Measurements from ENCODE around the gene AADAC. TPM values are rescaled to one million over a fixed set of nuclear protein-coding genes. Genes with fewer than 3 reads are reported as not detected.
"Not testable (repeated sequence)": the region's sequence is repeated elsewhere in the genome, so short reads cannot be mapped to it uniquely, and the experiment has no call there.

Gene AADAC
- total and polyA plus RNA-seq, 3 experiments from 2014 or later = not detected

GRCh38 chr3:151790763-151791162 is 23.2 kb upstream of the AADAC start:
- H3K4me3 ChIP-seq (ENCODE audit: low read length); H3K27ac Mint-ChIP-seq; H3K27me3 ChIP-seq (ENCODE audit: insufficient read depth, low read length, poor library complexity, severe bottlenecking); DNase-seq; POLR2A ChIA-PET; H3K9me3 Mint-ChIP-seq; H3K4me1 ChIP-seq (ENCODE audit: insufficient read depth, low read length); H3K36me3 Mint-ChIP-seq; H3K27ac ChIP-seq (ENCODE audit: low read depth, low read length); H3K36me3 ChIP-seq (ENCODE audit: insufficient read depth, low read length); H3K9me3 ChIP-seq (ENCODE audit: low read length); H3K4me1 Mint-ChIP-seq; H3K4me3 Mint-ChIP-seq: not testable (repeated sequence)
- CTCF ChIA-PET = interaction anchor here (1.5 kb wide), 1 partner anchor 11 kb away, joined by 3 read pairs; no protein-coding TSS in a partner anchor
- peaks cover 0 to 17% of the 10 kb centered on the region in 2 donors for H3K27me3 Mint-ChIP-seq

GRCh38 chr3:151792411-151792810 is 21.5 kb upstream of the AADAC start:
- Mint-ChIP-seq H3K36me3 (no peaks in the 10 kb centered on the region), H3K27ac (no peak overlapping the region), H3K4me1 (no peaks in the 10 kb centered on the region), H3K4me3 (no peak overlapping the region), H3K27me3 (peaks cover 0 to 17% of the 10 kb centered on the region in 2 donors), H3K9me3 (no peaks in the 10 kb centered on the region)
- ChIA-PET POLR2A (no interaction called here), CTCF (no interaction called here)
- no peaks in the 10 kb centered on the region for H3K36me3 ChIP-seq (ENCODE audit: insufficient read depth, low read length)
- no peak overlapping the region for H3K27ac ChIP-seq (ENCODE audit: low read depth, low read length)
- no peaks in the 10 kb centered on the region for H3K9me3 ChIP-seq (ENCODE audit: low read length)
- no peak for DNase-seq
- no peaks in the 10 kb centered on the region for H3K27me3 ChIP-seq (ENCODE audit: insufficient read depth, low read length, poor library complexity, severe bottlenecking)
- no peak overlapping the region for H3K4me3 ChIP-seq (ENCODE audit: low read length)
- no peaks in the 10 kb centered on the region for H3K4me1 ChIP-seq (ENCODE audit: insufficient read depth, low read length)

GRCh38 chr3:151793636-151794035 is 20.3 kb upstream of the AADAC start:
- ChIA-PET CTCF (no interaction called here), POLR2A (no interaction called here)
- Histone ChIP-seq H3K9me3 (ENCODE audit: low read length) (no peaks in the 10 kb centered on the region), H3K27ac (ENCODE audit: low read depth, low read length) (no peak overlapping the region), H3K27me3 (ENCODE audit: insufficient read depth, low read length, poor library complexity, severe bottlenecking) (no peaks in the 10 kb centered on the region), H3K4me3 (ENCODE audit: low read length) (no peak overlapping the region), H3K36me3 (ENCODE audit: insufficient read depth, low read length) (no peaks in the 10 kb centered on the region), H3K4me1 (ENCODE audit: insufficient read depth, low read length) (no peaks in the 10 kb centered on the region)
- Mint-ChIP-seq H3K27me3 (peaks cover 0 to 17% of the 10 kb centered on the region in 2 donors), H3K4me3 (no peak overlapping the region), H3K36me3 (no peaks in the 10 kb centered on the region), H3K4me1 (no peaks in the 10 kb centered on the region), H3K27ac (no peak overlapping the region), H3K9me3 (no peaks in the 10 kb centered on the region)
- DNase-seq = no peak

GRCh38 chr3:151794080-151794479 is 19.8 kb upstream of the AADAC start:
- no peak overlapping the region for H3K27ac ChIP-seq (ENCODE audit: low read depth, low read length)
- DNase-seq = no peak
- H3K4me3 ChIP-seq (ENCODE audit: low read length) = no peak overlapping the region
- Mint-ChIP-seq H3K27ac (no peak overlapping the region), H3K4me1 (no peaks in the 10 kb centered on the region), H3K27me3 (peaks cover 0 to 16% of the 10 kb centered on the region in 2 donors), H3K36me3 (no peaks in the 10 kb centered on the region), H3K4me3 (no peak overlapping the region), H3K9me3 (no peaks in the 10 kb centered on the region)
- POLR2A ChIA-PET = no interaction called here
- no peaks in the 10 kb centered on the region for H3K36me3 ChIP-seq (ENCODE audit: insufficient read depth, low read length)
- CTCF ChIA-PET = no interaction called here
- H3K9me3 ChIP-seq (ENCODE audit: low read length) = no peaks in the 10 kb centered on the region
- H3K4me1 ChIP-seq (ENCODE audit: insufficient read depth, low read length) = no peaks in the 10 kb centered on the region
- no peaks in the 10 kb centered on the region for H3K27me3 ChIP-seq (ENCODE audit: insufficient read depth, low read length, poor library complexity, severe bottlenecking)

DNA sequence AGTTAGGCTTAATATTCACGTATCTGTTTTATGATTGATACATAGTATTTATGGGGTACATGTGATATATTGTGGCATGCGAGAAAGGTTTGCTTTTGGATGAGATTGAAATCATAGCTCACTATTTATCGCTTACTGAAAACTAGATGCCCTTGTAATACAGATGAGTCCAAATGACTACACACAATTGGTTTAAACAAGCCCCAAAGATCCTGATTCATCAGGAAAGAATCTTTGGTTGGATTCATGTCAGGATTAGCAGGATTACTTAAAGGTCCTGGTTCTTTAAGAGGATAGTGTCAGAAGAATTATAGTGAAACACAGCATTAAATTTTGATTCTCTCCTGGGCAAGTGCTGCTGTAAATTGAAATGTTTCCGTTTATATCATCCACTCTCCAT is 18.6 kb upstream of the AADAC start:
- DNase-seq = no peak
- Histone ChIP-seq H3K4me1 (ENCODE audit: insufficient read depth, low read length) (no peaks in the 10 kb centered on the region), H3K4me3 (ENCODE audit: low read length) (no peak overlapping the region), H3K27ac (ENCODE audit: low read depth, low read length) (no peak overlapping the region), H3K36me3 (ENCODE audit: insufficient read depth, low read length) (no peaks in the 10 kb centered on the region), H3K9me3 (ENCODE audit: low read length) (no peaks in the 10 kb centered on the region), H3K27me3 (ENCODE audit: insufficient read depth, low read length, poor library complexity, severe bottlenecking) (no peaks in the 10 kb centered on the region)
- H3K4me3 Mint-ChIP-seq = no peak overlapping the region
- ChIA-PET POLR2A (no interaction called here), CTCF (no interaction called here)
- H3K9me3 Mint-ChIP-seq = no peaks in the 10 kb centered on the region
- peaks cover 0 to 10% of the 10 kb centered on the region in 2 donors for H3K27me3 Mint-ChIP-seq
- H3K4me1 Mint-ChIP-seq = no peaks in the 10 kb centered on the region
- H3K36me3 Mint-ChIP-seq = no peaks in the 10 kb centered on the region
- no peak overlapping the region for H3K27ac Mint-ChIP-seq

DNA sequence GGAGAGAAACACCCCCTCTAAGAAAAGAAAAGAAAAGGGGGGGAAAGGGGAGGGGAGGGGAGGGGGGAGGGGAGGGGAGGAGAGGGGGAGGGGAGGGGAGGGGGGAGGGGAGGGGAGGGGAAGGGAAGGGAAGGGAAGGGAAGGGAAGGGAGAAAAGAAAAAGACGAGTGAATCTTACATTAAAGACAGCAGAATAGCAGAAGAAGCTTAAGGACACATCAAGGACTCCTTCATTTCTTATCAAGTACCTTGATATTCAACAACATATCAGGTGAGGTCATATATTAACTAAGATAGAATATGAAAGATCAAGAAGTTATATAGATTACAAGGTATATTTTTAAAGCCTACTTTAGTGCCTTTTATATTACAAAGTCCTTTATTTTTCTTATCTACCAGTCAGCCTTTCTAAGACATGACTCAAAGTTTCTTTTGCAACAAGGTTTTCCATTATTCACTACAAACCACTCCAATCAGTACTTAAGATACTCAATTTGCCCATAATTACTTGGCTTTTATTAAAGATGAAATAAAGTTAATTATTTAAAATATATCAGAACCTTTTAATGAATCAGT is 17.7 kb upstream of the AADAC start:
- H3K9me3 Mint-ChIP-seq = no peaks in the 10 kb centered on the region
- POLR2A ChIA-PET = no interaction called here
- H3K27ac Mint-ChIP-seq = no peak overlapping the region
- peaks cover 0 to 10% of the 10 kb centered on the region in 2 donors for H3K27me3 Mint-ChIP-seq
- Histone ChIP-seq H3K9me3 (ENCODE audit: low read length) (no peaks in the 10 kb centered on the region), H3K27me3 (ENCODE audit: insufficient read depth, low read length, poor library complexity, severe bottlenecking) (no peaks in the 10 kb centered on the region), H3K36me3 (ENCODE audit: insufficient read depth, low read length) (no peaks in the 10 kb centered on the region), H3K4me1 (ENCODE audit: insufficient read depth, low read length) (no peaks in the 10 kb centered on the region), H3K27ac (ENCODE audit: low read depth, low read length) (no peak overlapping the region), H3K4me3 (ENCODE audit: low read length) (no peak overlapping the region)
- no peak overlapping the region for H3K4me3 Mint-ChIP-seq
- DNase-seq = no peak
- H3K36me3 Mint-ChIP-seq = no peaks in the 10 kb centered on the region
- CTCF ChIA-PET = no interaction called here
- H3K4me1 Mint-ChIP-seq = no peaks in the 10 kb centered on the region

- no peaks in the 10 kb centered on the region for H3K4me1 Mint-ChIP-seq
- Histone ChIP-seq H3K27me3 (ENCODE audit: insufficient read depth, low read length, poor library complexity, severe bottlenecking) (no peaks in the 10 kb centered on the region), H3K4me3 (ENCODE audit: low read length) (no peak overlapping the region), H3K36me3 (ENCODE audit: insufficient read depth, low read length) (no peaks in the 10 kb centered on the region), H3K9me3 (ENCODE audit: low read length) (no peaks in the 10 kb centered on the region), H3K27ac (ENCODE audit: low read depth, low read length) (no peak overlapping the region), H3K4me1 (ENCODE audit: insufficient read depth, low read length) (no peaks in the 10 kb centered on the region)
- ChIA-PET CTCF (no interaction called here), POLR2A (no interaction called here)
- no peak overlapping the region for H3K27ac Mint-ChIP-seq
- peaks cover 5 to 10% of the 10 kb centered on the region in 2 donors for H3K27me3 Mint-ChIP-seq
- H3K4me3 Mint-ChIP-seq = no peak overlapping the region
- DNase-seq = no peak
- H3K36me3 Mint-ChIP-seq = no peaks in the 10 kb centered on the region
- peaks cover 0 to 2% (median 0%) of the 10 kb centered on the region in 5 donors for H3K9me3 Mint-ChIP-seq
Observed at GRCh38 chr3:151798466-151798865, 15.4 kb upstream of the AADAC start.

DNA sequence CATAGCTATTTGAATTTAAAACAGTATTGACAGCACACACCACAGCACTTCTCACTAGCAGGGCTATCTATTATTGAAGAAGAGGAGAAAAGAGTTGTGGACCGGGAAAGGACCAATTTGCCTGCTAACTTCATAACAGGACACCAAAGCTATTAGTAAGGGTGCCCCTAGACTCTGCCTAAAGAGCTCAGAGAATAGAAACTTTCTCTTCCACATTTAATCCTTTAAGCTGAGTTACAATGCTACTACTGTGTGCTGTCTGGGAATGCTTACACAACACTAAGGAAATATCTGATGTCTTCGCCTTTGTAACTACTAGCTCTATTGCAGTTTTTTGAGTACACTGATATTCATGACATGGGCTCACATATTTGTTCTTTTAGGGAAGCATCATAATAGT is 13.5 kb upstream of the AADAC start:
- Histone ChIP-seq H3K27ac (ENCODE audit: low read depth, low read length) (no peak overlapping the region), H3K27me3 (ENCODE audit: insufficient read depth, low read length, poor library complexity, severe bottlenecking) (no peaks in the 10 kb centered on the region), H3K4me1 (ENCODE audit: insufficient read depth, low read length) (no peaks in the 10 kb centered on the region), H3K9me3 (ENCODE audit: low read length) (no peaks in the 10 kb centered on the region), H3K4me3 (ENCODE audit: low read length) (no peak overlapping the region), H3K36me3 (ENCODE audit: insufficient read depth, low read length) (no peaks in the 10 kb centered on the region)
- Mint-ChIP-seq H3K36me3 (no peaks in the 10 kb centered on the region), H3K4me1 (no peaks in the 10 kb centered on the region), H3K9me3 (peaks cover 0 to 2% (median 0%) of the 10 kb centered on the region in 5 donors), H3K4me3 (no peak overlapping the region), H3K27ac (no peak overlapping the region), H3K27me3 (peaks cover 6 to 7% of the 10 kb centered on the region in 2 donors)
- no peak for DNase-seq
- ChIA-PET POLR2A (no interaction called here), CTCF (no interaction called here)

DNA sequence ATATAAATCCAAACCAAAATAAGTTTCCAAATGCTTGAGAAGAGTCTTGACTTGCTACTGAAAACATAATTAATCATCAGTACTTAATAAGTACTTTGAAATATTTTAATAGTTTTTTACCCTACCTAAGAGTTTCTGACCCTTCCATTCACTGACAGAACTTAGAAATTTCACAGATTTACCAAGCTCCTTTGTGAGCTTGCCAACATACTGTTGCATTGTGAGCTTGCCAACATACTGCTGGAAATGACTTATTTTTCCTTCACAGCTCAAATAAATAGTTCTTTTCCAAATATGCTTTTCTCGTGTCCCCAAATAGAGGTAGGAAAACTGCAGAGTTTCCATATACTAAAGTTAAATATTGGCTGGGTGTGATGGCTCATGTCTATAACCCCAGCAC is 9.6 kb upstream of the AADAC start:
- no peak overlapping the region for H3K27ac Mint-ChIP-seq
- H3K9me3 Mint-ChIP-seq = peaks cover 13 to 22% (median 20%) of the 10 kb centered on the region in 5 donors
- H3K4me1 Mint-ChIP-seq = no peaks in the 10 kb centered on the region
- POLR2A ChIA-PET = no interaction called here
- Histone ChIP-seq H3K27ac (ENCODE audit: low read depth, low read length) (no peak overlapping the region), H3K27me3 (ENCODE audit: insufficient read depth, low read length, poor library complexity, severe bottlenecking) (no peaks in the 10 kb centered on the region), H3K9me3 (ENCODE audit: low read length) (no peaks in the 10 kb centered on the region), H3K4me1 (ENCODE audit: insufficient read depth, low read length) (no peaks in the 10 kb centered on the region), H3K4me3 (ENCODE audit: low read length) (no peak overlapping the region), H3K36me3 (ENCODE audit: insufficient read depth, low read length) (no peaks in the 10 kb centered on the region)
- H3K36me3 Mint-ChIP-seq = peaks cover 0 to 10% (median 0%) of the 10 kb centered on the region in 3 donors
- H3K4me3 Mint-ChIP-seq = no peak overlapping the region
- CTCF ChIA-PET = interaction anchor here (0.5 kb wide), 1 partner anchor 275 kb away, joined by 4 read pairs; no protein-coding TSS in a partner anchor
- no peak for DNase-seq
- peaks cover 15% of the 10 kb centered on the region in 2 donors for H3K27me3 Mint-ChIP-seq
